Lower leg skin (tissue), 4 donors: ENCODE measurements around the gene TBX1. TPM values are rescaled to one million over a fixed set of nuclear protein-coding genes. Genes with fewer than 3 reads are reported as not detected.

ENCODE experiments used
- DNase-seq, 2 donors: peaks; one replicate each; pipeline ENCODE4 v3.0.0-alpha.2; 2019; ENCODE audit warnings: low spot score in 2 of 2
- H3K4me3 ChIP-seq: fragments of 200-600 bp; sonication (generic); 2 replicates; pipeline ENCODE4 v1.5.1; 2017; ENCODE audit warnings: mild to moderate bottlenecking, low read depth; ENCODE audit not compliant: poor library complexity, severe bottlenecking
- CTCF ChIP-seq, 3 donors: fragments of 450-650 bp; IDR thresholded peaks; one replicate each; pipeline ENCODE4 v1.5.1; 2016; ENCODE audit warnings: antibody characterized with exemption in 3 of 3, mild to moderate bottlenecking in 3 of 3, moderate library complexity in 2 of 3
- POLR2A ChIP-seq, 2 donors: fragments of 450-650 bp; IDR thresholded peaks; one replicate each; pipeline ENCODE4 v1.6.1; 2016 to 2017; ENCODE audit warnings: antibody characterized with exemption in 2 of 2, mild to moderate bottlenecking in 1 of 2, moderate library complexity in 1 of 2
- WGBS, 2 donors: methylation state at CpG; one replicate each; pipeline ENCODE4 v1.1.5; 2018; 5-methylcytosine and 5-hydroxymethylcytosine counted together
- intact Hi-C: fragments of 100-400 bp; cut with DNase I; formaldehyde crosslinking; loops from one replicate; pipeline ENCODE4 v1.15.0; 2023; ENCODE audit warnings: low total_unique reads
- total RNA-seq, 4 donors: library from RNA; depleted of rRNA; stranded (reverse); fragments of >200 nt; gene quantifications; one replicate each; pipeline ENCODE4 v1.1.0, GENCODE V29; 2016

Gene TBX1
- total RNA-seq, 4 donors from 2014 or later = 1.5 to 14.1 (median 4.9) TPM

DNA sequence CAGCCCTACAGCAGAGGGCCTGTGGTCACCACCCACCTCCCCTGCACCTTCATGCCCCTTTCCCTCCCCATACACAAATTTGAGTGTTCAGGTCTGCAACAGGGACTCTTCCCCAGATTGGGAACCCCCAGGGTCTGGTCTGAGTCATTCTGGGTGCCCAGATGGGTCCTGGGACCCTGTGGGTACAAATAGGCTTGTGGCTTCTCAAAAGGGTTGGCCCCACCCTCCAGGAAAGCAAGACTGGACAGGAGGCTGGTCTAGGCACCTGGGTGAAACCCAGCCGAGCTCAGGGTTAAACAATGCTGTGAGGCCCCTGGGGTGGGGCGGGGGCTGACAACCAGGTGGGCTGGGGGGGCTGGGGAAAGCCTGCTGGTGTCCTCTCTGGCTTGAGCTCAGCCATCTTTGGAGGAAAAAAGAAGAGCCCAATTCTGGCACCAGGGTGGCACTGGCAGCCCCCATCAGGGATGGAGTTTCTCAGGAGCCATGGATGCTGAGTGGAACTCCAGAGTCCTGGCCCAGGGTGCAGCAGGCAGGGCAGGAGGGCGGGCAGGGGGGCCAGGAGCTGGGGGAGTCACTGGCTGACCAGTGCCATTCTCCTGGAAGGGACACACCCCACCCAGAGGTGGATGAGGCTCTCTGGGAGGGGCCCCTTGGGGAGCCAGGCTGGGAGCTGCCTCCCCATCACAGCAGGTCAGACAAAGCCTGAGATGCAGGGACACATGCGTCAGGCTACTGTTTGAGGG is 45.2 kb upstream of the TBX1 start:
- intact Hi-C loops = loop anchor here (5.0 kb wide), 1 partner anchor 38 kb away; no protein-coding TSS in a partner anchor
- no peak for DNase-seq
- H3K4me3 ChIP-seq = no peak overlapping the region
- TF ChIP-seq CTCF (IDR thresholded peaks at IDR 0.05) (no peak), POLR2A (IDR thresholded peaks at IDR 0.05) (no peak)
- WGBS, 2 donors = 74 to 81% methylated on average over 4 of the region's 4 CpGs

GRCh38 chr22:19716041-19716828 is 44.3 kb upstream of the TBX1 start:
- intact Hi-C loops = loop anchor here (5.0 kb wide), 1 partner anchor 39 kb away; no protein-coding TSS in a partner anchor
- no peak overlapping the region for H3K4me3 ChIP-seq
- WGBS, 2 donors = 78 to 83% methylated on average over 11 of the region's 11 CpGs
- no peak for TF ChIP-seq CTCF (IDR thresholded peaks at IDR 0.05)
- TF ChIP-seq POLR2A (IDR thresholded peaks at IDR 0.05) = no peak
- DNase-seq = no peak

DNA sequence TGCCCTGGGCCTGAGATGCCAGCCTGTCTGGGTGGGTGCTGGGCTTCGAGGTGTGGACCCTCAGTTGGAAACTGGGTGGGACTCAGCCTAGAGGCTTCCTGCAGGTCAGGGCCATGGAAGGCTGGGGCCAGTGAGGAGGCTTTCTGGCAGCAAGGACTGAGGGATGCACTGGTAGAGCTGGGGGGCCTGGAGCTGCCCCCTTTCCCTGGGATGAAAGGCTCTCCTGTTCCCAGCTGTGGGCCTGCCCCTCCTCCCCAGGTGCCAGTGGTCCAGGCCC is 43.8 kb upstream of the TBX1 start:
- DNase-seq = no peak
- WGBS, 2 donors = no CpG with 5 or more reads among the region's 1 CpG
- intact Hi-C loops = loop anchor here (5.0 kb wide), 1 partner anchor 39 kb away; no protein-coding TSS in a partner anchor
- TF ChIP-seq POLR2A (IDR thresholded peaks at IDR 0.05) (no peak), CTCF (IDR thresholded peaks at IDR 0.05) (no peak)
- H3K4me3 ChIP-seq = no peak overlapping the region

- no peak overlapping the region for H3K4me3 ChIP-seq
- DNase-seq = no peak
- TF ChIP-seq POLR2A (IDR thresholded peaks at IDR 0.05) (no peak), CTCF (IDR thresholded peaks at IDR 0.05) (no peak)
- WGBS, 2 donors = 85 to 94% methylated on average over 4 to 8 of the region's 9 CpGs
- intact Hi-C loops = loop anchor here (5.0 kb wide), 1 partner anchor 40 kb away; no protein-coding TSS in a partner anchor
These were observed 43.4 kb upstream of the TBX1 start for GRCh38 chr22:19717181-19717580.

DNA sequence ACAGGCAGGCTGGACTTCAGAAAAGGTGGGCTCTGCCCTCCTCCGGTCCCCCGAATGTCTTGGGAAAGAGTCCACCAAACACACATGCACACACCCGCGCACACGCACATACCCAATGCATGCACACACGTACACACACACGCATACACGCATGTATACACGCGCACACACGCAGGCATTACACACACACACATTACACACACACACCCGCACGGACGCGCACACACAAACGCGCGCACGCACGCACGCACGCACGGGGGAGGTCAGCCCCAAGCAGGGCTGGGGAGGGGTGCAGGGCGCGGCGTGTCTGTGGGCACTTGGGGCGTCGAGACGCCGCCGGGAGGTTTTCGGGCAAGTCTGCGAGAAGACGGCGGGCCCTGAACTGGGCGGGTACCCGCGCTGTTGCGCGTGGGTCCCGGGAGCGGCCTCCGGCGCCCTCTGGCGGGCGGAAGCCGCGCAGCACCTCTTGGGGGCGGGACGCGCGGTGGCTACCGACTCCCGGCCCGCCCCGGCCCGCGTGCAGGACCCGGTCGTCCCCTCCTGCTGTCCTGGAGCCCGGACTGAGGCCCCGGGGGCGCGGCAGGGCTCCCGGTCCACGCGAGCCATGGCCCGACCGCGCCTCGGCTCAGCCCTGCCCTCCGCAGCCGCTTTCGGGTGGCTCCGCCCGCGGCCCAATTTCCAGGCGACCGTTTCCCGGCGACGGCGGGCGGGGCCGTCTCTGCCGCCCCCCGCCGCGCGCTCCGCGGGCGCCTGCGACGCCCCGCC is 42.7 kb upstream of the TBX1 start:
- intact Hi-C loops = loop anchor here (5.0 kb wide), 1 partner anchor 41 kb away; no protein-coding TSS in a partner anchor
- peak in 1 of 3 donors; percentile 57 for TF ChIP-seq CTCF (IDR thresholded peaks at IDR 0.05)
- TF ChIP-seq POLR2A (IDR thresholded peaks at IDR 0.05) = no peak
- WGBS, 2 donors = 4 to 5% methylated on average over 62 to 63 of the region's 96 CpGs
- peak overlapping the region; percentile 14 for H3K4me3 ChIP-seq
- DNase-seq = peak; percentile 51 to 96
